KG1 (cell line): ENCODE data around the gene SPPL2A.
A peak's percentile ranks its signal among the peaks of the same experiment; 100 is the strongest.

ENCODE experiments used
- DNase-seq: peaks from one replicate; lab custom pipeline; 2025; lab: John Stamatoyannopoulos, UW

SPPL2A gene

DNA sequence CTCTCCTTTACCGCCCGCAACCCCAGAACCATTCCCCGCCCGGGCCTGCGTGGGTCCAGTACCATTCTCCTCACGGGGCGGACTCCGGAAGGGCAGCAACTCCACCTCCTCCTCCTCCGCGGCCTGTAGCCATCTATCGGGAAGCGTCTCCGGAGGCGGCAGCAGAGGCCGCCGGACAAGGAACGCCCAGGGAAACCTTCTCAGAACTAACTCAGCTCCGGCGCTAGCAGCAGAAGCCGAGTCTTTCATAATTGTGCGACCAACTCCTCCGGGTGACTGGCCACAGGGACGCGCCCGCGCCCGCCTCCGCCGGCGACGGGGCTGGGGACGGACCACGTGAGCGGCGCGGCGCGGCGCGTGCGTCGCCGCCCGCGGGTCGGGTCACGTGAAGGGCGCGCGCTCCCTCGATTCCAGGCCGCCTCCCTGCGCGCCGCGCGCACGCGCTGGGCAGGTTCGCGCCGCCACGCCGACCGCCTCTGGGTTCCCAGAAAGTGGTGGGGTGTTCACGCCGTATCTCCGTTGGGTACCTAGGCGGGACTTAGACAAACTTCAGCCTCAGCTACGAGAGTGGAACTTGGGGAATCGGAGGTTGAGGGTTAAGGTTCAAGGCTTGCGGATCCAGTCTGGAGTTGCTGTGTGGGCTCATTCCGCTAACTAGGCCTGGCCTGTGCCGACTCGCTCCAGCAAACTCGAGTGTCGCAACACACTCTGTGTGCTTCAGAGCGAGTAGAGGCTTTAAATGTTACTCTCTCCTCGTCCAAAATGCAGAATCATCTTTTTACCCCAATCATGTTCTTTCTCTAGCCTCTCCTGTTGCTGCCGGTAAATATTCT lies 78.8 kb downstream of the SPPL2A start, which contains the start of gene TRPM7:
TRPM7 (minus strand) TSS at position 329 of the 833 bp plus-strand sequence; CDS start at position 65, 264 bp downstream.
- peak; percentile 90 for DNase-seq

DNA sequence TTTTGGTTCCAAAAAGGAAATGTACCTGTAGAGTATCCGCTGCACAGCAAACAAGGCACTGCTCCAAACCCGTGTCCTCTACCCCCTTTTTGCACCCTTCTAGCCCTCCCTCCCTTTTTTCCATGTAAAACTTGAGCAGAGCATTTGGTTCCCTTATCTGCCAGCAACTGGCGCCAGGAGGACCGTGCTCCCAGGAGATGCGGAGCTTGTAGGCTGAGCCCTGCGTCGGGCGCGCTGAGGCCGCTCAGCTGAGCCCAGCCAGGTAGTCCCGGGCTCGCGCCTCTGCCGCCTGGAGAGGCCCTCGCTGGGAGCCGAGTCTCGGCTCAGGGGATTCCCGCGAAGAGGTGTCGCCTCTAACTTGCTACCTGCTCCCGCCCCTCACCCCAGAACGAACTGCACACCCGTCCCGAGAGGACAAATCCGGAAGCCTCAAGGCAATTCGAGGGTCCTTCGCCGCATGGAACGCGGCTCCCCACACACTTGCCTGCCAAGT lies 79.5 kb downstream of the SPPL2A start:
- no peak for DNase-seq

DNA sequence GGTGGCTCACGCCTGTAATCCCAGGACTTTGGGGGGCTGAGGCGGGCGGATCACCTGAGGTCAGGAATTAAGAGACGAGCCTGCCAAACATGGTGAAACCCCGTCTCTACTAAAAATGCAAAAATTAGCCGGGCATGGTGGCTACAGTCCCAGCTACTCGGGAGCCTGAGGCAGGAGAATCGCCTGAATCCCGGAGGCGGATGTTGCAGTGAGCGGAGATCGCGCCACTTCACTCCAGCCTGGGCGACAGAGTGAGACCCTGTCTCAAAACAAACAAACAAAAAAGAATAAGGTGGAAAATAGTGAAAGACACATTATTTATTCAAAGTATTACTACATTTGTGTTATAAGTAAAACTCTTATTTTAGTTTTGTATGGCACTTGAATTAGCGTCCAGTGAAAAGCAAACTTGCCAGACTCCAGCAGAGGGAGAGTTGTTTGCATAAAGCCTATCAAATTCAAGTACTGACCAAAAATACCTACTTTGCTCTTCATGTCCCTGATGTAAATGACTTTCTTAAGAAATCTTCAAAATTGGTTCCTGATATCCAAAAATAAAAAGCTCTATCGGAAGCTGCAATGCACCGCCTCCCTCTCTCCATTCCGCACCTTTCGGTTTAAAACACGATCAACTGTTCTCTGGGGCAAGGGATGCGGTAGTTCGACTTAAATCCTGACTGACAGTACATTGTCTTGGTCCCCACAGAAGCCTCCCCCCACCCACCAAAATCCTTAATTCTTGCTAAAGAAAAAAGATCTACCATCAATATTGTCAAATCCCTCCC lies 80.1 kb downstream of the SPPL2A start:
- DNase-seq = no peak

DNA sequence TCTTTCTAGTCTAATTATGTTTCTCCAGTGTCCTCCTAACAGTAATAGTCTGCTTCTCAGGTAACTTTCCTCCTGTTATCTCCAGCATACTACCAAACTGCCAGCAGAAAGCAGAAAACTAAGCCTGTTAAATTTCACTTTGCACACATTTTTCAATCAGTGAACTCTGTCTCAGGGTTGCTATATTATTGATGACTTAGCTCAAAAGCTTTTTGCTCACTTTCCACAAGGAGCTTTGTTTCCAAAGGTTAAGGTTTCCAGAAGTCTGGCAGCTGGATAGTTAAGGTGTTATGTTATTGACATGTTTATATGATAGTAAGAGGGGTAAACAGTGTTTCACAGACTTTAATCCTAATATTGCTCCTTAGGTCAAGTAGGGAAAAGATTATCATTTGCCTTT lies 84.0 kb downstream of the SPPL2A start:
- DNase-seq = no peak

DNA sequence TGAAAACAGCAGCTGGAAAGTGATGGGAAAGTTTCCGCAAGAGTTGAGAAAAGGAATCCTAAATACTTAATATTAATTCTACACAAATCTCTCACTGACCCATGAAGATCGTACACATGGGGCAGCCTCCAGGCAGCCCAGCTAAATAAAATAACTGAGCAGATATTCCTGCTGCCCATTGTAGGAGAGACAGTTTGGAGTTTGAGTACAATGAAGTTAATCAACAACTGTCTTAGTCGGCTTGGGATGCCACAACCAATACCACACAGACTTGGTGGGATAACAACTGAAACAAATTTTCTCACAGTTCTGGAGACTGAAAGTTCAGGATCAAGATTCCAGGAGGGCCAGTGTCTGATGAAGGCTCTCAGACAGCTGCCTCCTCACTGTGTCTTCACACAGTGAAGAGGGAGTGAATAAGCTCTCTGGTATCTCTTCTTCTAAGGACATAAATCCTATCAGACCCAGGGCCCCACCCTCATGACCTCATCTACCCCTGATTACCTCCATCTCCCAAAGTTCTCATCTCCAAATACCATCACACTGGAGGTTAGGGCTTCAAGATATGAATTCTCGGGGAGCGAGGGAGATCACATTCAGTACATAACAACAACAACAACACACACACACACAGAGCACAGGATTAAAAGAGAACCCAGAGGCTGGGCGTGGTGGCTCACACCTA lies 88.6 kb downstream of the SPPL2A start:
- DNase-seq = no peak

DNA sequence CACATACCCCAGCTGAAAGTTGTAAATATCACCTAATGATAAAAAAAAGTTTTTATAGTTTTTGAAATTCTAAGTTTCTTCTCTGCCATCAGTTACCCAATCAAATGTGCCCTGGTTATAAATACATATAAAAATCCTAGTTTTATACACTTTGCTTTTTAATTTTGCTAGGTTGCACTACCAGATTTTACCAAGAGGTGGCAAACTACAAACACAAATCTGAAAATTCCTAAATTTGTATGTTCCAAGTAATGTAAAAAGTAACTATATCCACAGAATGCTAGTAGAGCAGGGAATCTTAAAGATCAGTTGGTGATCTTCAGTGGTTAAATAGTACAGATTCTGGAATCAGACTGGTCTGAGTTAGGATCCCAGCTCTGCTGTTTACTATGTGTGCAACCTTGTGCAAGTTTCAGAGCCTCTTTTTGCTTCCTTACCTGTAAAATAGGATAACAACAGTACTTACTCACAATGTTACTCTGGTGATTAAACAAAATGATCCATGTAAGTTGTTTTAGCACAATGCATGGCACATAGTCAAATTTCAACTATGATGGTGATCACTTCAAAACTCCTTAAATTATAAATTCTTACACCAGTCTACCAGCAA lies 89.9 kb downstream of the SPPL2A start:
- DNase-seq = peak; percentile 3

DNA sequence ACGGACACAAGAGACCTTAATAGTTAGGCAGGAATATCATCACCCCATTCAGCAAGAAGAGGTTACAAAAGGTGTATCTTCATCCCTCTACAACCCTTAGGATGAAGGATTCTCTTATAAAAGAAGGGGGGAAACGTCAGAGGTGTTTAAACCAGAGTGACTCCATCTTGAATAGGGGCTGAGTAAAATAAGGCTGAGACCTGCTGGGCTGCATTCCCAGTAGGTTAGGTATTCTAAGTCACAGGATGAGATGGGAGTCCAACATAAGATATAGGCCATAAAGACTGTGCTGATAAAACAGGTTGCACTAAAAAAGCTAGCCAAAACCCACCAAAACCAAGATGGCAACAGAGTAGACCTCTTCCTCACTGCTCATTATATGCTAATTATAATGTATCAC lies 95.4 kb downstream of the SPPL2A start:
- no peak for DNase-seq

DNA sequence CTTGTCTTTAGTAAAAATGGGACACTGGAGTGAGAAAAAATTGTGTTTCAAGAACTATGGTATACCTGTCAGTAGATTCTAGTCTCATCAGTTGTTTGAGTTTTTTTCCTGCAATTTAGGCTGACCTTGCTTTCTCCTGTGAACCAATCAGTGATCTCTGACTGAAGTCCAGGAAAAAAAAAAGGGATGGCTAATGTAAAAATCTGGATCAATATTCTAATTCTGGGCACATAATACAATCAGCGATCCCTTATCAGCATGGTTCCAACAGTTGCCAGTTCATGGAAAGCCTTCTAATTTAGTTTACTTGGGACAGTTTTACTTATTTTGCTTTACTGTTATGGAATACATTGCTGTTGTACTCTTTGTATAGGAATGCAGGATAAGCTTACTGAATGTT lies 95.9 kb downstream of the SPPL2A start:
- DNase-seq = no peak

DNA sequence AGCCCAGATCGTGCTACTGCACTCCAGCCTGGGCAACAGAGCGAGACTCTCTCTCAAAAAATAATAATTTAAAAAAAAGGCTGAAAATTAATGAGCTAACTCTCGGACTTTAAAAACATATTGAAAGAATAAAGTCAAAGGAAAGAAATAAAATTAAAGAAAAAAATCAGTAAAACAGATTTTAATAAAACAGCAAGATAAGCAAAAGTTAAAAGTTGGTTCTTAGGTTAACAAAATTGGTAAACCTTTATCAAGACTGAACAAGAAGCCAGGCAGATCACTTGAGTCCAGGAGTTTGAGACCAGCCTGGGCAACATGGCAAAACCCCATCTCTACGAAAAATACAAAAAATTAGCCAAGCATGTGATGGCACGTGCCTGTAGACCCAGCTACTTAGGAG lies 99.6 kb downstream of the SPPL2A start:
- no peak for DNase-seq

DNA sequence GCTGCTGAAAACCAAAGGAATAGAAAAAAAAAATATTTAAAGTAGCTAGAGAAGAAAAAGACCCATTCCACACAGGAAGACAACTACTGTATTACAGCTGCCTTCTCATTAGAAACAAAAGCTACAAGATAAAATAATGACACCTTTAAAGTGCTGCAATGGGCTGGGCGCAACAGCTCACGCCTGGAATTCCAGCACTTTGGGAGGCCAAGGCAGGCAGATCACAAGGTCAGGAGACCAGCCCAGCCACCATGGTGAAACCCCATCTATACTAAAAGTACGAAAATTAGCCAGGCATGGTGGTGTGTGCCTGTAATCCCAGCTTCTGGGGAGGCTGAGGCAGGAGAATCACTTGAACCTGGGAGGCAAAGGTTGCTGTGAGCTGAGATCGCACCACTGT lies 110.0 kb downstream of the SPPL2A start:
- DNase-seq = no peak

DNA sequence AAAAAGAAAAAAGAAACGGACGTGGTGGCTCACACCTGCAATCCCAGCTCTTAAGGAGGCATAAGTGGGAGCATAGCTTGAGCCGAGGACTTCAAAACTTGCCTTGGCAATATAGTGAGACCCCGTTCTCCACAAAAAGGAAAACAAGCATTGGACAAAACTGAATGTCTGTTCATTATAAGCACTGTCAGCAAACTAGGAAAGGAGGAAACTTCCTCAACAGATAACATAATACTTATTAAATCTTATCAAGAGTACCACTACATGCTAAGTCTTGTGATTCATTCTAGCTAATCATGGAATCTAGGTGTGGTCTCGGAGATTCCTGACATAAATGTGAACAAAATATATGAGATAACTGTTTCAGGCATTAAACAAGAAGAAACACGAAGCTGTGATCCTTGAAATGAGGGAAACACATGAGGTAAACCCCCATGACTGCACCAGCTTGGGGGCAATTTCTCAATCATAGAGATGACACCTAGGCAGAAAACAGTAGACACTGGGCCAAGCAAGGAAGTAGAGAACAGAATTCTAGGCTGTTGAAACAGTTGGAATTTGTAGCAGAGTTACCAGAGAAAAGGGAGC lies 112.3 kb downstream of the SPPL2A start:
- no peak for DNase-seq

DNA sequence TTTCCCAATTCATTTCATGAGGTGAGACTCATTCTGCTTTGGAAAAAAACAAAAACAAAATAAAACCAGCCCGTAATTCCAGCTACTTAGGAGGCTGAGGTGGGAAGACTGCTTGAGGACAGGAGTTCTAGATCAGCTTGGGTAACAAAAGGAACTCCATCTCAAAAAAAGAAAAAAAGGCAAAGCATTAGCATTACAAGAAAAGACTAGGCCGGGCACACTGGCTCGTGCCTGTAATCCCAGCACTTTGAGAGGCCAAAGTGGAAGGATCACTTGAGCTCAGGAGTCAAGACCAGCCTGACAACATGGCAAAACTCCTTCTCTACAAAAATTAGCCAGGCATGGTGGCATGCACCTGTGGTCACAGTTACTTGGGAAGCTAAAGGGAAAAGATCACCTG lies 112.8 kb downstream of the SPPL2A start:
- DNase-seq = no peak
